Activated naive CD4-positive, alpha-beta T cell treated with anti-CD3 and anti-CD28 coated beads, Interleukin-2, amount 10 ng/mL, durations not matched to agents 7 days and 5 days (primary cell): ENCODE data around the gene ARID5B.

Experiments
- CTCF ChIA-PET: fragments of 350-600 bp; sonication (Branson Sonifier 250); formaldehyde crosslinking; loops from one replicate; lab custom pipeline; 2021; ENCODE audit warnings: antibody characterized with exemption; lab: Charles Lee
- DNase-seq: peaks from one replicate; pipeline ENCODE4 v3.0.0-alpha.2; 2020
- H3K27ac Mint-ChIP-seq: one replicate; pipeline ENCODE4 v1.8.0; 2021; ENCODE audit warnings: mild to moderate bottlenecking, moderate library complexity, mixed read lengths
- H3K27me3 Mint-ChIP-seq: one replicate; pipeline ENCODE4 v1.8.0; 2021; ENCODE audit warnings: mild to moderate bottlenecking, mixed read lengths
- H3K36me3 Mint-ChIP-seq: one replicate; pipeline ENCODE4 v1.8.0; 2021; ENCODE audit warnings: mixed read lengths
- H3K4me1 Mint-ChIP-seq: one replicate; pipeline ENCODE4 v1.8.0; 2021; ENCODE audit warnings: mixed read lengths
- H3K4me3 Mint-ChIP-seq: one replicate; pipeline ENCODE4 v1.8.0; 2021; ENCODE audit warnings: mild to moderate bottlenecking, moderate library complexity, mixed read lengths
- H3K9me3 Mint-ChIP-seq: one replicate; pipeline ENCODE4 v1.8.0; 2021; ENCODE audit warnings: mixed read lengths

The ARID5B gene

DNA sequence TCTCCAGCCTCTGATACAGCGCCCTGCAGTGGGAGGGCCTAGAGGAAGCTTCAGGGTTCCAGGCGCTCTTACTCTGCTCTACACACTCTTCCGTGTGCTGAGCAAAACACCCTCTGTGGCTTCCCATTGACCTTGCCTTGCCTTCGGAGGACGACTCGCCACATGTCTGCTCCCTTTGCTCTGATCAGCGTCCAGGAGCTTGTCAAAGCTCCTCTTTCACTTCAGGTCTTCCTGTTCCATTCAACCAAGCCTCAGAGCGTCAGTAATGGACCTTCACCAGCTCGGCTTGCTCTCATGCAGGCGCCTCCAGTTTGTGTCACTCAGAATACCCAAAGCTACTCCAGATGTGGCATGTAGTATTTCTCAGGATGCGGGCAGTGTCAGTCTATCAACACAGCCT lies 173.9 kb downstream of the ARID5B start:
- H3K27ac Mint-ChIP-seq, result peak overlapping the region; percentile 80
- H3K36me3 Mint-ChIP-seq, result peaks cover 90% of the 10 kb centered on the region
- H3K27me3 Mint-ChIP-seq, result no peaks in the 10 kb centered on the region
- peaks cover 86% of the 10 kb centered on the region for H3K4me1 Mint-ChIP-seq
- CTCF ChIA-PET, result interaction anchor here (1.0 to 1.7 kb wide), 3 partner anchors 9 to 168 kb away, joined by 3 to 5 read pairs (median 3); no protein-coding TSS in a partner anchor
- H3K4me3 Mint-ChIP-seq, result no peak overlapping the region
- H3K9me3 Mint-ChIP-seq, result peaks cover 6% of the 10 kb centered on the region
- no peak for DNase-seq

GRCh38 chr10:62075912-62076311 lies 174.4 kb downstream of the ARID5B start:
- Mint-ChIP-seq H3K36me3 (peaks cover 92% of the 10 kb centered on the region), H3K27ac (peak overlapping the region; percentile 80), H3K27me3 (no peaks in the 10 kb centered on the region), H3K9me3 (peaks cover 6% of the 10 kb centered on the region), H3K4me1 (peaks cover 91% of the 10 kb centered on the region), H3K4me3 (no peak overlapping the region)
- CTCF ChIA-PET, result interaction anchor here (1.0 to 1.7 kb wide), 2 partner anchors 10 to 22 kb away, joined by 3 to 5 read pairs; no protein-coding TSS in a partner anchor
- DNase-seq, result no peak

GRCh38 chr10:62076891-62077290 lies 175.4 kb downstream of the ARID5B start:
- Mint-ChIP-seq H3K36me3 (peaks cover 92% of the 10 kb centered on the region), H3K4me3 (no peak overlapping the region), H3K27ac (peak overlapping the region; percentile 77), H3K27me3 (no peaks in the 10 kb centered on the region), H3K9me3 (peaks cover 3% of the 10 kb centered on the region), H3K4me1 (peaks cover 93% of the 10 kb centered on the region)
- peak; percentile 31 for DNase-seq
- CTCF ChIA-PET, result interaction anchor here (1.0 to 1.5 kb wide), 2 partner anchors 14 to 168 kb away, joined by 3 to 4 read pairs; no protein-coding TSS in a partner anchor

DNA sequence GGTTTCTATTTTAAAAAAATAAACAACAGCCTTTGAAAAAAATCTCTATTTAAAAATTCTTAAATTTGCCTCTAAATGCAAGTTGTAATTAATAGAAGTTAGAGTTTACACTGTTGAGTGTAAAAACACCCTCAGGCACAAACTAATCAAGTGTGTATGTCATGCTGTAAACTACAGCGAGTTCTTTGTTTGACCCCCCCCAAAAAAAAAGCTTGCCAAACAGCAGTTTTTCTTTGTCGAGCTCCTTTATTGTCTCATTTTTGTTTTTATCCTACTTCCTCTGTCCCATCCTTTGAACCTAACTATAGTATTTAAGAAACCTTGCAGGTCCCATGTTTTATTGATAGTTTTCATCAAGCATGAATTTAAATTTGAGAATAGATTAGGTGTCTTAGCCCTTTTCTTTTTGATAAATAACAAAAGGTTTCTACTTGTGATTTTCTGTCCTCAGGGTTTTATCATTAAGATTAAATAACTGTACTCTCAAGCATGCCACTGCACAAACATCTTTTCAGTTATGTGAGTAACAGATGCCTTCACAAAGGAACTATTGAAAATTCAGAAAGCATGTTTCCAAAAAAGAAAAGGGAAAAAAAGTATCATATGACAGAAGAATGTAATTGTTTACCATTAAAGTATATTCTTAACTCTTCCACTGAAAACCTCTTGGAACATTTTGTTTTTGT lies 176.0 kb downstream of the ARID5B start:
- Mint-ChIP-seq H3K27ac (peak overlapping the region; percentile 77), H3K4me1 (peaks cover 93% of the 10 kb centered on the region), H3K9me3 (peaks cover 3% of the 10 kb centered on the region), H3K36me3 (peaks cover 92% of the 10 kb centered on the region), H3K4me3 (no peak overlapping the region), H3K27me3 (no peaks in the 10 kb centered on the region)
- CTCF ChIA-PET, result interaction anchor here (1.0 to 1.5 kb wide), 2 partner anchors 14 to 168 kb away, joined by 3 to 4 read pairs; no protein-coding TSS in a partner anchor
- no peak for DNase-seq

GRCh38 chr10:62079885-62080559 lies 178.5 kb downstream of the ARID5B start:
- H3K27me3 Mint-ChIP-seq, result no peaks in the 10 kb centered on the region
- H3K36me3 Mint-ChIP-seq, result peaks cover 82% of the 10 kb centered on the region
- no peak for DNase-seq
- H3K27ac Mint-ChIP-seq, result peak overlapping the region; percentile 74
- no peak overlapping the region for H3K4me3 Mint-ChIP-seq
- CTCF ChIA-PET, result interaction anchor here (1.0 to 1.5 kb wide), 7 partner anchors 11 to 183 kb away, joined by 3 to 4 read pairs (median 3); no protein-coding TSS in a partner anchor
- H3K9me3 Mint-ChIP-seq, result peaks cover 3% of the 10 kb centered on the region
- peaks cover 95% of the 10 kb centered on the region for H3K4me1 Mint-ChIP-seq

GRCh38 chr10:62080905-62081304 lies 179.4 kb downstream of the ARID5B start:
- DNase-seq, result no peak
- Mint-ChIP-seq H3K27ac (peak overlapping the region; percentile 92), H3K9me3 (peaks cover 3% of the 10 kb centered on the region), H3K27me3 (no peaks in the 10 kb centered on the region), H3K36me3 (peaks cover 84% of the 10 kb centered on the region), H3K4me1 (peaks cover 97% of the 10 kb centered on the region), H3K4me3 (no peak overlapping the region)
- CTCF ChIA-PET, result interaction anchor here (1.0 to 1.1 kb wide), 4 partner anchors 12 to 184 kb away, joined by 3 read pairs; no protein-coding TSS in a partner anchor

- Mint-ChIP-seq H3K9me3 (peaks cover 3% of the 10 kb centered on the region), H3K4me3 (no peak overlapping the region), H3K27ac (peak overlapping the region; percentile 92), H3K4me1 (peaks cover 93% of the 10 kb centered on the region), H3K36me3 (peaks cover 85% of the 10 kb centered on the region), H3K27me3 (no peaks in the 10 kb centered on the region)
- no peak for DNase-seq
- CTCF ChIA-PET, result interaction anchor here (0.8 to 3.9 kb wide), 7 partner anchors 12 to 164 kb away, joined by 3 to 15 read pairs (median 3); no protein-coding TSS in a partner anchor
Observed at GRCh38 chr10:62081341-62082270, 180.1 kb downstream of the ARID5B start.

GRCh38 chr10:62082271-62082656 lies 180.8 kb downstream of the ARID5B start:
- CTCF ChIA-PET, result interaction anchor here (0.8 to 3.9 kb wide), 6 partner anchors 26 to 163 kb away, joined by 3 to 15 read pairs (median 3); no protein-coding TSS in a partner anchor
- peaks cover 87% of the 10 kb centered on the region for H3K4me1 Mint-ChIP-seq
- no peak for DNase-seq
- peak overlapping the region; percentile 92 for H3K27ac Mint-ChIP-seq
- peaks cover 3% of the 10 kb centered on the region for H3K9me3 Mint-ChIP-seq
- H3K36me3 Mint-ChIP-seq, result peaks cover 84% of the 10 kb centered on the region
- no peaks in the 10 kb centered on the region for H3K27me3 Mint-ChIP-seq
- H3K4me3 Mint-ChIP-seq, result peak overlapping the region; percentile 40

GRCh38 chr10:62082729-62083411 lies 181.4 kb downstream of the ARID5B start:
- Mint-ChIP-seq H3K36me3 (peaks cover 85% of the 10 kb centered on the region), H3K4me1 (peaks cover 87% of the 10 kb centered on the region)

DNA sequence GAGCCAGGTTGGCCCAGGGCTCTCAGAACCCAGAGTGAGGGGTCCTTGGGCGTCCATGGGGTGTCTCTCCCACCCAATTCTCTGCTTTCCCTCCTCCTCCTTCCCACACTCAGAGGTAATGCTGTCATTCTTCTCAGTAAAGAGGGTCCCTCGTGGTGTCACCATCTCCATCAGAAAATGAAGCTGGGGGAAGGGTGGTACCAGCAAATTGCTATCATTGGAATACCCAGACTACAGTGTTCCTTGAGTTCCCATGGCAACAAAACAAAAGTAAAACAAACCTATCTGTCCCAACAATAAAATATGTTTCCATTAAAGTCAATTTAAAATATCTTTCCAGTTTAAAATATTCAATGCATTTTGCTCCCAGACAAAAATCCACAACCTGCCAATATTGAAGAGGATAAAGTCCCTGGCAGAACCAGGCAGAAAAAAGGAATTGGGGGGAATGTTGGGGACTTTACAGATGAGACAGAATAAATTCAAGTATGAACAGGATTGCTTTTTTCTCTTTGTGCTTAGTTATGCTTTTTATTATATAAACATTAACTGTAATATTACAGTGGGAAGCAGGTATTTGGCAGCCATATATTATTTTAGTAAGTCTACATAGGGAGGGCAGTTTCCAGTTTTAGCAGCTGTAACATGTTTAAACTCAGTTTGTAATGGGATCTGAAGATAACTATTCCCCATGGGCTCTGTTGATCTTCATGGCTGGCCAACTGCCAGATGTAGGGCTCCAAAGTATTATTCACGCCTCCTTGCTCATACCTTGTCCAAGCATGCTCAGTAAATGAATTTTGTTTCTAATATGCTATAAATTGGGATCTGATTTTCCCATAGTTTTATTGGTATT lies 182.1 kb downstream of the ARID5B start:
- CTCF ChIA-PET, result interaction anchor here (3.9 kb wide), 1 partner anchor 162 kb away, joined by 15 read pairs; no protein-coding TSS in a partner anchor
- peak overlapping the region; percentile 40 for H3K4me3 Mint-ChIP-seq
- H3K27me3 Mint-ChIP-seq, result no peaks in the 10 kb centered on the region

More at GRCh38 chr10:62082729-62083411, 181.4 kb downstream of the ARID5B start:
- peak; percentile 73 for DNase-seq
- Mint-ChIP-seq H3K27me3 (no peaks in the 10 kb centered on the region), H3K27ac (peak overlapping the region; percentile 92), H3K9me3 (peaks cover 3% of the 10 kb centered on the region), H3K4me3 (peak overlapping the region; percentile 40)
- CTCF ChIA-PET, result interaction anchor here (0.8 to 3.9 kb wide), 6 partner anchors 26 to 162 kb away, joined by 3 to 15 read pairs (median 3); no protein-coding TSS in a partner anchor

DNA sequence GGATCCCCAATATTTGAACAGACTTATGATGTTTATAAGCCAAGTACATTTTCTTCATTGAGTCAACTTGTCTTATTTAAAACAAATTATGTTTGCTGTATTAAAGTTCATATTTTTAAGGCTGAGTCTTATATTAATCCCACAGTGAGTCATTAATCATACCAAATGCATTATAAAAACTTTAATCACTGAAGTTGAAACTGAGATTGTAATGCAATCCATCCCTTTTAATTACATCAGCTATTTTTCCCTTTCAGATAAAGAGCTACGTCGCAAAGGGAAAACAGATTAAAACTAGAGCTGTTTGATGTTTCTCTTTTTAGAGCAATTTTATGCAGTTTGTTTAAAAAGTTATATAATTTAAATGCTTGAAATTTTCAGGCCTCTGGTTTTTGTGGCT lies 183.0 kb downstream of the ARID5B start:
- Mint-ChIP-seq H3K27ac (peak overlapping the region; percentile 92), H3K4me1 (peaks cover 89% of the 10 kb centered on the region), H3K9me3 (peaks cover 3% of the 10 kb centered on the region), H3K27me3 (no peaks in the 10 kb centered on the region), H3K36me3 (peaks cover 86% of the 10 kb centered on the region), H3K4me3 (no peak overlapping the region)
- CTCF ChIA-PET, result interaction anchor here (0.7 to 3.9 kb wide), 2 partner anchors 46 to 161 kb away, joined by 3 to 15 read pairs; no protein-coding TSS in a partner anchor
- no peak for DNase-seq

More for the DNA sequence above, 182.1 kb downstream of the ARID5B start:
- peaks cover 3% of the 10 kb centered on the region for H3K9me3 Mint-ChIP-seq
- H3K36me3 Mint-ChIP-seq, result peaks cover 85% of the 10 kb centered on the region
- peak; percentile 32 for DNase-seq
- peaks cover 87% of the 10 kb centered on the region for H3K4me1 Mint-ChIP-seq
- peak overlapping the region; percentile 92 for H3K27ac Mint-ChIP-seq

GRCh38 chr10:62085404-62085803 lies 183.9 kb downstream of the ARID5B start:
- peaks cover 86% of the 10 kb centered on the region for H3K36me3 Mint-ChIP-seq
- H3K27ac Mint-ChIP-seq, result peak overlapping the region; percentile 85
- DNase-seq, result no peak
- H3K4me1 Mint-ChIP-seq, result peaks cover 88% of the 10 kb centered on the region
- H3K9me3 Mint-ChIP-seq, result no peaks in the 10 kb centered on the region
- H3K4me3 Mint-ChIP-seq, result no peak overlapping the region
- H3K27me3 Mint-ChIP-seq, result no peaks in the 10 kb centered on the region
- CTCF ChIA-PET, result interaction anchor here (0.7 to 3.9 kb wide), 4 partner anchors 47 to 334 kb away, joined by 3 to 15 read pairs (median 4); no protein-coding TSS in a partner anchor
